HG03571 (cell line): ENCODE results near the gene KLF17.

Source experiments
- ATAC-seq: cut with Tn5 transposase; IDR thresholded peaks from one replicate; pipeline ENCODE4 v1.9.1; 2021; ENCODE audit not compliant: unreplicated experiment

KLF17 gene

GRCh38 chr1:44118682-44119081 lies at the start of gene KLF17:
Gene KLF17 (plus strand): TSS chr1:44118821. CDS start chr1:44118908, 87 bp downstream.
- ATAC-seq, result no peak

GRCh38 chr1:44071461-44071860 lies 47.2 kb upstream of the KLF17 start:
- ATAC-seq, result no peak

DNA sequence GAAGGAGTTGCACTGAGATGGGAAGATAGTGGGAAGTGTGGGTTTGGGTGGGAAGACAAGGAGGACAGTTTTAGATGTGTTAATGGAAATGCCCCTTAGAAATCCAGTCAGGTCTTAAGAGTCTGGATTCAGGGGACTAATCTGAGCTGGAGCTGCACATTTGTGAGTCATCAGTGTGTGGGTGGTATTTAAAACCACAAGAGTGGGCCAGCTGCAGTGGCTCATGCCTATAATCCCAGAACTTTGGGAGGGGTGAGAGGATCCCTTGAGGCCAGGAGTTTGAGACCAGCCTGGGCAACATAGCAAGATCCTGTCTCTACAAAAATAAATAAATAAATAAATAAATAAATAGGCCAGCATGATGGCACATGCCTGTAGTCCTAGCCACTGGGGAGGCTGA lies 46.4 kb upstream of the KLF17 start:
- ATAC-seq, result no peak

DNA sequence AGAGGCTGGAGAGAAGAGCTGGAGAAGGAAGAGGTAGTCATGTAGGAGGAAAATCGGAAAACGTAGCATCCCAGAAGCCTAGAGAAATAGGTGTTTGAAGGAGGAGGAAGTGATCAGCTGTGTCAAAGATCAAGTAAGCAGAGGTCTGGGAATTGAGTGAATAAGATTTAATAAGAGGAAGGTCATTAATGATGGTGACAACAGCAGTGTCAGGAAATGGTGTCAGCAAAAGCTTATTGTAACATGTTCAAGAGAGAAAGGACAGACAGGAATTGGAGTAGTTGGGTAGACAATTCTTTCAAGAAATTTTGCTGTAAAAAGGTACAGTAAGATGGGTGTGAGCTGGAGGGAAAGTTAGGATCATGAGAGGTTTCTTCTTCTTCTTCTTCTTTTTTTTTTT lies 45.8 kb upstream of the KLF17 start:
- ATAC-seq, result no peak

DNA sequence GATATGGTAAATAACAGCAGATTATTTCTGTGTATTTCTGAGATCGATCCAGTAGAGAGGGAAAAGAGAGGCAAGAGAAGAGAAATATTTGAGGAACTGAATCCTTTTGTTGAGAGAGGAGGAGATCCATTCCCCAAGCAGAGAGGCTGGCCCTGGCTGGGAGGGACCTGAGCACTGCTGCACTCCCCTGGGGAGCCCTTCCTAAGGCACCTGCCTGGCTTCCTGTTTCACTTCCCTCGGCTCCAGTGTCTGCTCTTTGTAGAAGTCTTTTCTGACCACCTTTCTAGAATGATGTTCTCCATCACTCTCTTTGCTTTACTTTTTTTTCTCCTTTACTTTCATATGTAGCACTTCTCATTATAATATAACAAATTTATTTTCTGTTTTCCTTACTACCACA lies 45.1 kb upstream of the KLF17 start:
- ATAC-seq, result no peak

GRCh38 chr1:44074415-44074814 lies 44.2 kb upstream of the KLF17 start:
- no peak for ATAC-seq

GRCh38 chr1:44076066-44076465 lies 42.6 kb upstream of the KLF17 start:
- ATAC-seq, result no peak

DNA sequence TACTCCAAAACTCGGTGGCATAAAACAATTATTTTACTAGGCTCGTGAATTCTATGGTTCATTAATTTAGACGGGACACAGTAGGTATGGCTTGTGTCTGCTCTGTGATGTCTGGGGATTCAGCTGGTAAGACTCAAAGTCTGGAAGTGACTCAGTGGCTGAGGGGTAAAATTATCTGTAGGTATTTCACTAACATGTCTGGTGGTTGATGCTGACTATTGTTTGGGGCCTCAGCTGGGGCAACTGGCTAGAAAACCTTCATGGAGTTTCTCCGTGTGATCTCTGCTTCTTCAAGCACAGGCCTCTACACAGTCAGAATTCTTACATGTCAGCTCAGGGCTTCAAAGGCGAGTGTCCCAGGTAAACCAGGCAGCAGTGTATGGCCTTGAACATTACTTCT lies 41.2 kb upstream of the KLF17 start:
- ATAC-seq, result no peak

DNA sequence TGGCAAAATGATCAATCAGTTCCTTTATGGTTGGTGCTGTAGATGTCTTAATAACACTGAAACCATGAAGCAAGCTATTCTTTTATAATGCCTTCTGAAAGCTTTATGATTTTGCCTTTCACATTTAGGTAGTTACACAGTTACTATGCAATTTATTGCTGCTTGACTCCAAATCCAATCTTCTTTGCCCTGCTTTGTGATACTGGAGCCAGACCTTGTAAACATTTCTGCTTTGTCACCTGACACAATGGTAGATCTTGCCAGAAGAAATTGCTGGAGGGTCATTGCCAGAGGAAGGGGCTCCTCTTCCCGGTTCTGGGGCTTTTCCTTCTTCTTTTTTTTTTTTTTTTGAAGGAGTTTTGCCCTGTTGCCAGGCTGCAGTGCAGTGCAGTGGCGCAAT lies 40.5 kb upstream of the KLF17 start:
- no peak for ATAC-seq

DNA sequence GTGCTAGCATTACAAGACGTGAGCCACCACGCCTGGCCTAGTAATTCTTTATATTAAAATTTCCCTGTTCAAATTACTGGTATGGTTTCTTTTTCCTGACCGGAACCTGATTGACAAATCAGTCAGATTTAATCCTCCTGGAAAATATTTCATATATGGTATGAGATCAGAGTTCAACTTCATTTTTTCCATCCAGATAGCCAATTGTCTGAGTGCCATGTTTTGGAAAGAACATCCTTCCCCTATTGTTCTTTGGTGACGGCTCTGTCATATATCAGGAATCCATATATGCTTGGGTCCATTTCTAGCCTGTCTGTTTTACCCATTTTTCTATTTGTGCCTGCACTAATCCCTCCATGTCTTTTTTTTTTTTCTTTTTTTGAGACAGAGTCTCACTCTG lies 39.1 kb upstream of the KLF17 start:
- ATAC-seq, result no peak

DNA sequence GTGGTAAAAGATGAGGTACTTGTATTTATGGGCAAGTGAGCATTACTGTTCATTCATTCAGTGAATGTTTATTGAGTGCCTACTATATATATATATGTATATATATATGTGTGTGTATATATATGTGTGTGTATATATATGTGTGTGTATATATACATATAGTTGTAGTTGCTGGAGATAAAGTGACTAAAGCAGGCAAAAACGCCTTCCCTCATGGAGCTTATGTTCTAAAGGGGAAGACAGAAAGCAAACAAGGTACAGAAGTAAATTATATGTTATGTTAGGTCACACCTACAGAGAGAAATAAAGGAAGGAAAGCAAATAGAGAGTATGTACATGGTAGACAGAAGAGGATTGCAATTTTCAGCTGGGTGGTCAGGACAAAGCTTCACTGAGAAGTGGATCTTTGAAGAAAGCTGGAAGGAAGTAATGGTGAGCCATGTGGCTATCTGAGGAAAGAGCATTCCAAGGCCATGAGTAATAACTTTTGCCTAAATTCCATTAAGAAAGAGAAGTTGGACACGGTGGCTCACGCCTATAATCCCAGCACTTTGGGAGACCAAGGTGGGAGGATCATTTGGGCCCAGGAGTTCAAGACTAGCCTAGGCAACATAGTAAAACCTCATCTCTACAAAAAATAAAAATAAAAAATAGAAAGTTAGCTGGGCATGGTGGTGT lies 33.5 kb upstream of the KLF17 start:
- ATAC-seq, result no peak

- no peak for ATAC-seq
Measured at GRCh38 chr1:44086692-44087474, 31.7 kb upstream of the KLF17 start.

DNA sequence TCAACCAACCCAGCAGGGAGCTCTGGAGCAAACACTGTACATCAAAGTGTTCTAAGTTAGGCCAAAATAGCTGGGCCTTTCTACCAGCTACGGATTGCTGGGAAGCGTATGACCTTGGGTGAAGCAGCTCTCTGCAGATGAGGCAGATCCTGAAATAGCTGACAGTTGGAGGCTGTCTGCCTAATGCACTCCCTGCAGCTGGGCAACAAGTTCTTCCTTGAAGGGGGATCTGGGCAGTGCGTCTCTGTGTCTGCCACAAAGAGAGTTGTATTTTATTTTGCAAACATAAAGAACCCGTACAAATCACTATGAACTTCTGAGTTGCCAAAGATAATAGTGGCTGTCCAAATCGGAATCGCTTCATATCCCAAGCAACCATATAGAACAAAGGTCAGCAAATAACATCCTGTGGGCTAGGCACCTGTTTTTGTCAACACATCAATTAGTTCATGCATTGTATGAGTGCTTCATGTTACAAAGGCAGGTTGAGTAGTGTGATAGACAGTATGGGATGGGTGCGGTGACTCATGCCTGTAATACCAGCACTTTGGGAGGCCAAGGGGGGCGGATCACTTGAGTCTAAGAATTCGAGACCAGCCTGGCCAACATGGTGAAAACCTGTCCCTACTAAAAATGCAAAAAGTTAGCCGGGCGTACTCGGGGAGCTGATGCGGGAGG lies 29.1 kb upstream of the KLF17 start:
- ATAC-seq, result no peak

- ATAC-seq, result no peak
Measured at GRCh38 chr1:44090429-44091252, 28.0 kb upstream of the KLF17 start.

DNA sequence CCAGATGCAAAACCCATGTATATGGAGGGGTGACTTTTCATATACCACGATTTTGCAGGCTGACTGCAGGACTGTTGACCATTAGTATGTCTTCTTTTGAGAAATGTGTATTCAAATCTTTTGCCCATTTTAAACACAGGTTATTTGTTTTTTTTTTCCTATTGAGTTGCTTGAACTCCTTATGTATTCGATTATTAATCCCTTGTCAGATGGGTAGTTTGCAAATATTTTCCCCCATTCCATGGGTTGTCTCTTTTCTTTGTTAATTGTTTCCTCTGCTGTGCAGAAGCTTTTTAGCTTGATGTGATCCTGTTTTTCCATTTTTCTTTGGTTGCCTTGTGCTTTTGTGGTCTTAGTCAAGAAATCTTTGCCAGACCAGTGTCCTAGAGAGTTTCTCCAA lies 24.6 kb upstream of the KLF17 start:
- no peak for ATAC-seq

DNA sequence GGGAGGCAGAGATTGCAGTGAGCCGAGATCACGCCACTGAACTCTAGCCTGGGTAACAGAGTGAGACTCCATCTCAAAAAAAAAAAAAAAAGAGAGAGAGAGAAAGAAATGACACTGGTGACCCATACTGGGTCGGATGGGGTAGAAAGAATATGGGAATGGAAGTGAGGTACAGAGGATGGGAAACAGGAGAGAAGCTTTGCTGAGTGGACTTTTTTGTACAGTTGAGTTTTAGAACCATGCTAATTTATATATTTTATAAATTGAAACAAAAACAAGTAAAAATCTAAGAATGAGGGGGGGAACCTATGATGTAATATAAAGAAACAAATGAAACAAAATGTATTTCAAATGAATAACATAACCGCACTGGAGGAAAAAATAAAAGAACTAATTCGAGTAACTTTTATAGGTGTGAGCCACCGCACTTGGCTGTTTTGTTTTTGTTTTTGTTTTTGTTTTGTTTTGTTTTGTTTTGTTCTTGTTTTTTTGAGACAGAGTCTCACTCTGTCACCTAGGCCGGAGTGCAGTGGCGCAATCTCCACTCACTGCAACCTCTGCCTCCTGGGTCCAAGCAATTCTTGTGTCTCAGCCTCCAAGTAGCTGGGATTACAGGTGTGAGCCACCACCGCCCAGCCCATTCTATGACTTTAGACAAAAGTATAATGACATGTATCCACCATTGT lies 18.3 kb upstream of the KLF17 start:
- no peak for ATAC-seq

- ATAC-seq, result no peak
Measured at GRCh38 chr1:44101328-44101727, 17.3 kb upstream of the KLF17 start.

DNA sequence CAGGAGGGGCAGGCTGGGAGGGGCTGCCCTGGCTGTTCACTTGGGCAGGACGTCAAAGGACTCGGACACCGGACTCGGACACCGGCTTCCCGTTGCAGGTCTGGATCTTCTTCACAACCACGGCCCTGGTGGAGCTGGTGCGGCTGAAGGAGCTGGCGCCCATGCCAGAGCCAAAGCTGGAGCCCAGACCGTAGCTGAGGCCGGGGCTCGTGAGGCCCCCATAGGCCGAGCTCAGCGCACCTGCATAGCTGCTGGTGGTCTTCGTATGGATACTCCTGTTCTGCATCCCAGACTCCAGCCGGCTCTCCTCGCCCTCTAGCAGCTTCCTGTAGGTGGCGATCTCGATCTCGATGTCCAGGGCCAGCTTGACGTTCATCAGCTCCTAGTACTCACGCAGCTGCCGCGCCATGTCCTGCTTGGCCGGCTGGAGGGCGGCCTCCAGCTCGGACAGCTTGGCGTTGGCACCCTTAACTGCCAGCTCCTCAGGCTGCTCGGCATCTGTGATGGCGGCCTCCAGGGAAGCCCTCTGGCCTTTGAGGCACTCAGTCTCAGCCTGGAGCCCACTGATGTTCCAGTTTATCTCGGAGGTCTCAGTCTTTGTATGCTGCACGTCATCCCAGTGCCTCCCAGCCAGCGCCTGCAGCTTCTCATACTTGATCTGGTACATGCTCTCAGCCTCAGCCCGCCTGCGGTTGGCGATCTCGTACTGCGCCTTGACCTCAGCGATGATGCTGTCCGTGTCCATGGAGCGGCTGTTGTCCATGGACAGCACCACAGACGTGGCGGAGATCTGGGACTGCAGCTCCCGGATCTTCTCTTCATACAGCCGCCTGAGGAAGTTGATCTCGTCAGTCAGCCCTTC lies 15.1 kb upstream of the KLF17 start:
- no peak for ATAC-seq

GRCh38 chr1:44105810-44106209 lies 12.8 kb upstream of the KLF17 start:
- ATAC-seq, result no peak

DNA sequence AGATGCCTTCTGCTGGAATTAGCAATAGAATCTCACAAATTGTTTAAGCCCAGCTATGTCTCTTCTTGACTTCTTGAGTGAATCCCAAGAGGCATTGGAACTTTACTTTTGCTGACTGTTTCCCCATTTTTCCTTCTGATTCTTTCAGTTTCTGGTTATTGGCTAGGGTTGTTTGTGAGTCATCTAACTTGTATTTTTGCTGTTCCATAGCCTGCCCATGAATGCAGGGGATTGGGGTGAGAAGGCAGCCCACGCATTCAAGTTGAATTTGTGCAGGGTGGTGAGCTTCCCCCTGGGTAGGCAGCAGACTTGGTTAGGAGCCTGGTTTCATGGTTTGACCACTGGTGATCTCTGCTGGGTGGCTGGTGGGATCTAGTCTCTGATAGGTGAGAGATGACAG lies 10.4 kb upstream of the KLF17 start:
- no peak for ATAC-seq
